ENCODE results near the gene FLAD1.
A peak's percentile ranks its signal among the peaks of the same experiment; 100 is the strongest.
"Not testable (repeated sequence)": the region's sequence is repeated elsewhere in the genome, so short reads cannot be mapped to it uniquely, and the experiment has no call there.

FLAD1 gene

DNA sequence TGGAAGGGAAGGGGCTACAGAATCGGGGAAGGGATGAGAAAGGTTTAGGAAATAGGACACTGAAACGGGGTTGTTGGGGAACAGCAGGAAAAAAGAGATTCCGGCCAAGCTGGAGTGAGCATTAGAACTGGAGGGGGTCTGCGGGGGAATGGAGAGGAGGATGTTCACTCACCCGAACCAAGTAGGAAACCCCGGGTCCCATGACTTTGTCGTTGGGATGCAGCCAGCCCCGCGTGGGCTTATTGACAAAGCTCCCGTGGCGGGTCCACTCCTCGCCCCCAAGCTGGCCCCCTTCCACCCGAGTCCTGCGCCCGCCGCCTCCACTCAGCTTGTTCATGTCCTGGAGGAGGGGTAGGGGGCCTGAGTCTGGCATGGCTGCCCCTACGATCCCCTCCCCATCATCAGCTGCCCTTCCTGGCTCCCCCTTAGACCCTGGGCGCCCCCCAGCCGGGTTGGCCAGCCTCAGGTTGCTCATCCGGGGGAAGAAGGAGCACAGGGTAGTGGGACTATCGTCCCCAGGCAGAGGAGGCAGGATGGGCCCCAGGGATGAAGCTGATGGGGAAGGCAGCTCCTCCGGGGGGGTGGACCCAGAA is 13.2 kb upstream of the FLAD1 start:
- no peak for DNase-seq

DNA sequence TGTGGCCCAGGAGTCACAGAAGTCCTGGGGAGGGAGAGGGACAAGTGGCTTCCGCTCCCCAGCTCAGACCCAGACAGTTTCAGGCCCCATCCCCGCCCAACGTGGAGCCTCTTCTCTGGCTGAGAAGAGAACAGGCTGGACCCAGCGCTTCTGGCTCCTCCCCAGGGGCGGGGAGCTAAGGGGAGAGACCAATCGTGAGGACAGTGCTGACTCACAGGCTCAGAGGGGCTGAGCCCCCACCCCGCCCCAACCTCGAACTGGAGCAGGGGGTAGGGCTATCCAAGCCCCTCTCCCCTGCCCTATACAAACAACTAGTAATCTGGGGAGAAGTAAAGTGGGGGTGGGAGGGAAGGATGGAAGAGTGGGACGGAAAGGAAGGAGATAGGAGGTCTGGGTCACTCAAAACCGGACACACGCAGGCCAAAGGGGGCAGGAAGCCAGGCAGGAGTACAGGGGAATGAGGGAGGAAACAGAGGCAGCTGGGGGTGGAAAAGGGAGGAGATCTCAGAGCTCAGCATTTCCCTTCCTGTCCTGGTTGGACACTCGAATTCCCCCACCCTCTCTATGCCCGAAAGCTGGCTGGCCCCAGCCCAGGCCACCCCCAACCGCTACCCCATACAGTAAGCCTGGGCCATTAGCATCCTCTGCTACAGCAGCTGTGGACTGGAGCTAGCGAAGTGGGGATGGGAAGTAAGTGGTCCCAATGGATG is 12.4 kb upstream of the FLAD1 start, which contains the start of gene SHC1:
Gene SHC1 (minus strand): TSS at position 117 of the 710 bp plus-strand sequence. CDS start 221 bp downstream, outside the sequence.
- peak; percentile 97 for DNase-seq

DNA sequence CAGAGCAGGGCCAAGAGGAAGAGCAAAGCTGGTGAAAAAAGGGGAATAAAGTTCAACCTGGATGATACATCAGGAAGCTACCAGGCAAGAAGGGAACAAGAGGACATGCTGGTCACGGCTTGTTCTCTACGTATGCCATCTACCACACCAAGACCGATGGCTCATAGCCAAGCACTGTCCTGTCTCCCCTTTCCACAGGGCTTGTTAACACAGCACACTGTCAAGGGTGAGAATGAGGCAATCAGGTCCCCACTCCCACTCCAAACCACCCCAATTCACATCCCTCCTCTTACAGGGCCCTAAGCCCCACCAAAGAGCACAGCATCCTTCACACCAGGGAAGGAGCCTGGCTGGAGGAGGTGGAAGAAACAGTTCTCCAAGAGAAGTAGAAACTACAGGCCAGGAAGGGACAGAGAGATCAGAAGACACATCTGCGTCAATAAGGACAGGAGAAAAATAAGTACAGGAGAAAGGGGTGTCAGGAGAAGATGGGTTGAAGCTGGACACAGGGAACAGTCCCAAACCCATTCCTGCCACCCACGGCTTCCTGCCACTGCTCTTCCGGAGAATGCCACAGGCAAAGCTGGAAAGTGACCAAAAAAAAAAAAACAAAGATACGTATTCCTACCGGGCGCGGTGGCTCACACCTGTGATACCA is 11.7 kb upstream of the FLAD1 start:
- DNase-seq, result no peak

DNA sequence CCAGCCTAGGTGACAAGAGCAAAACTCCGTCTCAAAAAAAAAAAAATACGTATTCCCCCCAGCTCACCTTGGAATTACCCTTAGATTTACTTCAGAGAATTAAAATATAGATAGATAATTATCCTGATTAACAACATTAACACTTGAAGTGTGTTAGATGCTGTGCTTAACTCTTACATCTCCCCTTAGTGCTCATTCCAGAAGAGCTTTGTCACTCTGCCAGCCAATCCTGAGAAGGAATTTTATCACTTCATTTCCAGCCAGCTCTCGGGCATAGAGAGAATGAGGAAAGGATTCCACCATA is 11.0 kb upstream of the FLAD1 start:
- DNase-seq, result no peak

DNA sequence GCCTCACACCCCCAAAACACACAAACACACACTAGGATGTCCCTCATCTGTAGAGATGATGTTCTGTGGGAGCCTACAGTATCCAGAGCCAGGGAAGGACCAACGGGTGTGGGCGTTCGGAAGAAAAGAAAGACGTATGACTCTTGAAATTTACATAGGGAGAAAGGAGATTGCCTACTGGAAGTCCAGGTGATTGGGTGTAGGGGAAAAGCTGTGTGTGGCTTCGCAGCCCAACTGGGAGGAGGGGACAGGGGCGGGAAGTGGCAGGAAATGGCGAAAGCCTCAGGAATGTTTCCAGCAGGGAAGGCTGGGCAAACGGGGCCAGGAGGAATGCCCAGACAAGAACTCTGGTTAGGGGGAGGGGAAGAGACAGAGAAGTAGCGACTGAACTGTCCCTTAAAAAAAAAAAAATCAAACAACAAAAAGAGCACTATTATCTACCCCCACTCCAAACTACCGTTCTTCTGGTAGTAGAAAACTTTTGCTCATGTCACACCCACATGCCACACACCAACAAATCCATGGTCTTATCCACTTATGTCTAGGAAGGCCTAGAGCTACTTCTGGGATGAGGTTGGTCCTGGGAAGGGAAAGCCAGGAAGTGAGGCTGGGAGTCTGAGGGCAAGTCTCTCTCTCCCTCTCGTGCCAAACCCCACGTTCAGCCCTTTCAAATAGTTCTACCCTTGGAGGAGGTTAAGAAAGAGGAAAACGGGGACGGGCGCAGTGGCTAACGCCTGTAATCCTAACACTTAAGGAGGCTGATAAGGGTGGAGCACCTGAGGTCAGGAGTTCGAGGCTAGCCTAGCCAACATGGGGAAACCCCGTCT is 10.4 kb upstream of the FLAD1 start:
- DNase-seq, result peak; percentile 99

DNA sequence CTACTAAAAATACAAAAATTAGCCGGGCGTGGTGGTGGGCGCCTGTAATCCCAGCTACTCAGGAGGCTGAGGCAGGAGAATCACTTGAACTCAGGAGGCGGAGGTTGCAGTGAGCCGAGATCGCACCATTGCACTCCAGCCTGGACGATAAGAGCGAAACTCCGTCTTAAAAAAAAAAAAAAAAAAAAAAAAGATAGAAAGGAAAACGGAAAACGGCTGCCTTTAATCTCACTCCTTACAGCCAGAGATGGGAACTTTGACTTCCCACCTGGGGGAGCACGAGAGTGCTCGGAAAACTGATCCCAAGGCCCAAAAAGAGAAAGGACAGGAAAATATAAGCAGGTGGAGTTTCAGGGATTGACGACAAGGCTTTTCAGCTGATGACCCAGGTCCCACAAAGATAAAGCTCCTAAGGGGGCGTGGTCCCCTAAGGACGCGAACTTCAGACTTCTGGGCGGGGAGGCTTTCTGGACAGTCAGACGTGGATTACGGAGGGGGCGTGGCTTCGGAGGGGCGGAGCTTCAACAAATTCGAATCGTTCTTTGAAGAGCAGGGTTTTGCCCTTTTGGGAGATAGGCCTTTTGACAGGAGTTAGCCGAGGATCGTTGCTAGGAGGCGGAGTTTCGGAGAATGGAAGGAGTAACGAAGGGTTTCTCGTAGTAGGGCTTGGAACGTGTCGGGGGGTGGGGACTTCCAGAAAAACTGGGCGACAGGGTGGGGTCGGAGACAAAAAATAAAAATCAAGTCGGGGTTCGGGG is 9.6 kb upstream of the FLAD1 start:
- peak; percentile 98 for DNase-seq

DNA sequence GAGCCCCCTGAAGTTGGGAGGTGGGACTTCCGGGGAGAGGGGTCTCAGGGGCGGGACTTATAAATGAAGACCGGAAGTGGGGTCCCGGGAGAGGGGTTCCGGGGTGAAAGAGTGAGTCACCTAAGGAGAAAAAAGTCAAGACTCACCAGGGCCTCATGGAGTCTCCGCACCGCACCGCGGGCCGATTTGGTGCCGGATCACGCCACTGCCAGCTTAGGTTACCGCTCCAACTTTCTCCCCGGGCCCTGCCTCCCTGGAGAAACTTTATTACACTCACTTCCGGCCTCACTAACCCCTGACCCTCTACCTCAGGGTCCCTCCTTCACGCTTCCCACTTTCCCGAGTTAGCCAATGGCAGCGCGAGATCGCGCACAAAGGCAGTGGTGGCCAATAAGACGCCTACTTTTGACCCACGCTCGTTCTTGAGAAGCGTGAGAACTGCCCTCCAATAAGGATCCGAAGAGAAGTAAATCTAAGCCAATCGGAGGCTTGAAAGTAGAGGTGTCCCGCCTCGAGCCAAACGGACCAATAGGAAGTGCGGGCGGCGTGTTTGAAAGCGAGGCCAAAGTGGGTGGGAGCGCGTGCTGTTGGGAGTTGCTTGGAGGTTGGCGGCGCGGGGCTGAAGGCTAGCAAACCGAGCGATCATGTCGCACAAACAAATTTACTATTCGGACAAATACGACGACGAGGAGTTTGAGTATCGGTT is 8.9 kb upstream of the FLAD1 start, which contains the start of gene CKS1B:
Gene CKS1B (plus strand): TSS at position 580 of the 706 bp plus-strand sequence. CDS start 65 bp downstream, at position 645.
- peak; percentile 100 for DNase-seq

DNA sequence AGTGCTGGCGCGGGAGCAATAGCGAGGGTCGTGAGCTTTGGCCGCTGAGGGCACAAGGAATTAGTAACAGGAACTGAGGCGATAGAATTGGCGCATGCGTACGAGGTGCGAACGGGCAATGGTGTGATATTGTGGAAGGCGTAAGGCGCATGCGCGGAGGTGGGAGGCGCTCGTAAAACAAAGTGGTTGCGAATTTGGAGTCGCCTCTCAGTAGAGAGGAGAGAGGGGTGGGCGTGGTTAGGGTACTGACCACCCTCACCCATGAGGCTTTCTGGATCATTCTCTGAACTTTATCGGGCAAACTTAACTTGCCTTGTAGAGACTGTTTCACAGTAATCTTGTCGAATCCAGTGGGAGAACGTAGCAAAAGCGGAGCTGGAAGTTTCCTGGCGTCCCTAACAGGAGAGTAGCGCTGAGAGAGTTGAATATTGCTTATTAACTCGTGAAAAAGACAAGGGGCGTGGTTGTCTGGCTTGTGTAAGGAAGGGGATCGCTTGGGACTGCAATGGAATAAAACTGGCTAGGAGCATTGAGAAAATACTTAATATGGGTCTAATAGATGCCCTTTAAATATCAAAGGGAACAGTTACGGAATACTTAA is 8.2 kb upstream of the FLAD1 start:
- DNase-seq, result peak; percentile 95

DNA sequence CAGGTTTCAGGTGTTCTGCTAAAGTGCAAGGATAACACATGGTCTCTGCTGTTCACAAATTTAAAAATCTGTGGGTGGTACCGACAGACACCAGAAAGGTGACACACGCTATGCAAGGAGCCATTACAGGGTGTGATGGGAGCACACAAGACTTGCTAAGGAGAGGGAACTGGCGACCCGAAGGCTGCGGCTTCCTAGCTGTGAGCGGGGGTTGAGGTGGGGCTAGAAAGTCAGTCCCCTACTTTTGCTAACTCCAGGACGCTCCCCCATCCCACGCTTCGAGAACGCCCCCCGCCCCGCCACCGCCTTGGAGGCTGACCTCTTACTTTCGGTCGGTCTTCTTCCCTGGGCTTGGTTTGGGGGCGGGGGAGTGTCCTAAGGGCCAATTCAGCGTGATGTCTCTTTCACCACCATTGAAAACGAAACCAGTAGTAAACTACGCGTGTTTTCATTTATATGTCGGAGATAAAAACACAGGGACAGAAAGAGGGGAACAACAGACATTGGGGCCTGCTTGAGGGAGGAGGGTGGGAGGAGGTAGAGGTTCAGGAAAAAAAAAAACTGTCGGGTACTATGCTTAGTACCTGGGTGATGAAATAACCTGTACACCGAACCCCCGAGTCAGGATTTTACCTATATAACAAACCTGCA is 7.6 kb upstream of the FLAD1 start:
- peak; percentile 46 for DNase-seq

DNA sequence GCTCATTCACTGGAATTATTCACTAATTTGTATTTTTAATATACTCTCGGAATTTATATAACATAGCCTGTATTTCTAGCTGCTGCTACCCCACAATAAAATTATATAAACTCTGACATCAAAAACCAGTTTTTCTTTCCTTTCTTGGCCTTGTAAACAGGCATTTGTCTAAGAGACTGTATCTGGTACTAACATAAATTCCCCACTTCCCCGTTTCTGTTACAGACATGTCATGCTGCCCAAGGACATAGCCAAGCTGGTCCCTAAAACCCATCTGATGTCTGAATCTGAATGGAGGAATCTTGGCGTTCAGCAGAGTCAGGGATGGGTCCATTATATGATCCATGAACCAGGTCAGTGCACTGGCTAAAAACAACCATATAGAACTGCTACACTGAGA is 5.4 kb upstream of the FLAD1 start:
- not testable (repeated sequence) for DNase-seq

DNA sequence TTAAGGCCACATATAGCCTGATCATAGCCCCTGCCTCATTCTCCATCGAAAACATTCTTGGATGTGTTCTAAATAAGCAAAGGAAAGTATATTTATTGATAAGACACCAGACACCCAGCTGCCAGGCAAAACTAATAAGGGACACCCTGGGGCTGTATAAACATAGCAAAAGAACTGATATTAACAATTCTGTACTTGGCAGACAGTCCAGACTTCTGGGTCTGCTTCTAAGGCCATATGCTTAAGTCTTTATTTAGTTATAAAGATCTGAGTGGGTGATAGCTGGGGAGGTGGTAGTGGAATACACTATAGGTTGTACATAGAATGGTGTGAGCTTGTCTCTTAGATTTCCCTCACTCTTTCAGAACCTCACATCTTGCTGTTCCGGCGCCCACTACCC is 4.8 kb upstream of the FLAD1 start:
- DNase-seq, result no peak

DNA sequence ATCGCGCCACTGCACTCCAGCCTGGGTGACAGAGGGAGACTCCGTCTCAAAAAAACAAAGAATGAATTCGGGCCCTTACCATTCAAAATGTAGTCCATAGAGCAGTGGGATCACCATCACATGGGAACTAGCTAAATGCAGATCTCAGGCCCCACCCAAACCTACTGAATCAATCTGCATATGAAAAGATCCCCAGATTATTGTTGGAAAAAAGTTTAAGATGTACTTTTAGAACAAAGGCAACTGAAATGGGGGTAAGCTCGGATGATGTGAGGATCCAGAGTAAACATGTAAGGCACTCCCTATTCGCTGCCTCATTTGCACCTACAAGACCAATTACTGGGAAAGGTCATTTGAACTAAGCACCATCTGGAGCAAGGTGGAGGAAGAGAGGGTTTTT is 803 bp upstream of the FLAD1 start:
- DNase-seq, result no peak

DNA sequence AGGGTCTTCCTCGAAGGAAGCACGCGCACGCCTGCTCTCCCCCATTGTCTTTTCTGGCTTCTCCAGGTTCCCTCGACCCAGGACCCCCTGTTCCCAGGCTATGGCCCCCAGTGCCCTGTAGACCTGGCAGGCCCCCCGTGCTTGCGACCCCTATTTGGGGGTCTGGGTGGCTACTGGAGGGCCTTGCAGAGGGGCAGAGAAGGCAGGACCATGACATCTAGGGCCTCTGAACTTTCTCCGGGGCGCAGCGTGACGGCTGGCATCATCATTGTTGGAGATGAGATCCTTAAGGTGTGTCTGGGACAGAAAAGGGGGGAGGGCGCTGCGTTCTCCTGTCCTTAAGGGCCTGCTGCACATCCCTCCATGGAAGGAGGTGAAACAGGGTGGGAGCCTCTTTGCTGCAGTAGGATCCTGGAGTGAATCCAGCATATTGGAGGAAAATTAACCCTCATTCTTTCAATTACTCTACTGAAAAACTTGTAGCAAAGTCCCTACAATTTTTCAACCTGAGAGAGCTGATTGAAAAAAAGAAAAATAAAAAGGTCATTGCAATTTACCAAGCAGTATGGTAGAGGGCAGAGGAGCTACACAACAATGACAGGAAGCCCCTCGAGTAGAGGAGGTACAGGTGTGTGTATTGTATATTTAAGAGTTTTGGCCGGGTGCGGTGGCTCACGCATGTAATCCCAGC is 777 bp downstream of the FLAD1 start:
- no peak for DNase-seq

DNA sequence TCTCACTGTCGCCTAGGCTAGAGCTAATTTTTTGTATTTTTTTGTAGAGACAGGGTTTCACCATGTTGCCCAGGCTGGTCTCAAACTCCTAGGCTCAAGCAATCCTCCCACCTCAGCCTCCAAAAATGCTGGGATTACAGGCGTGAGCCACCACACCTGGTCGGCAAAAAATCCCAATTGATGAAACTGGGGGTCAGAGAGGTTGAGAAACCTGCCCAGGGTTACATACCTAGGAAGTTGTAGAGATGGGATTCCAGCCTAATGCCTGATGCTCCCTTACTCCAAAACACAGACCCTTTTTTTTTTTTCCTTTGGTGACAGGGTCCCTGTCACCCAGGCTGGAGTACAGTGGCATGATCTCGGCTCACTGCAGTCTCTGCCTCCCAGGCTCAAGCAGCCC is 3.6 kb downstream of the FLAD1 start:
- DNase-seq, result not testable (repeated sequence)

DNA sequence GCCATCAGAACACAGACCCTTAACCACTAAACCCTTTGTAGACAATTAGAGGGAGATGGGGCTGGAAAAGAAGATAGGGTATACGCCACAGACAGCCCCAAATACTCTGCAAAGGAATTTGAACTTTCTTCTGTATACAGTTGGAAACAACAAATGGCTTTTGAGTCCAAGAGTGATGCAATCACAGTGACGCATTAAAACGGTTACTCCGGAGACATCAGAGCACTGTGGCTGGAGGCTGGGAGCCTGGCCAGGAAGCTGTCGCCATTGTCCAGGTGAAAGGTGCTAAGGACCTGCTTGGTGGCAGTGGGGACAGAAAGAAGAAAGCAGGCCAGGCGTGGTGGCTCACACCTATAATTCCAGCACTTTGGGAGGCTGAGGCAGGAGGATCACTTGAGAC is 4.2 kb downstream of the FLAD1 start:
- no peak for DNase-seq

DNA sequence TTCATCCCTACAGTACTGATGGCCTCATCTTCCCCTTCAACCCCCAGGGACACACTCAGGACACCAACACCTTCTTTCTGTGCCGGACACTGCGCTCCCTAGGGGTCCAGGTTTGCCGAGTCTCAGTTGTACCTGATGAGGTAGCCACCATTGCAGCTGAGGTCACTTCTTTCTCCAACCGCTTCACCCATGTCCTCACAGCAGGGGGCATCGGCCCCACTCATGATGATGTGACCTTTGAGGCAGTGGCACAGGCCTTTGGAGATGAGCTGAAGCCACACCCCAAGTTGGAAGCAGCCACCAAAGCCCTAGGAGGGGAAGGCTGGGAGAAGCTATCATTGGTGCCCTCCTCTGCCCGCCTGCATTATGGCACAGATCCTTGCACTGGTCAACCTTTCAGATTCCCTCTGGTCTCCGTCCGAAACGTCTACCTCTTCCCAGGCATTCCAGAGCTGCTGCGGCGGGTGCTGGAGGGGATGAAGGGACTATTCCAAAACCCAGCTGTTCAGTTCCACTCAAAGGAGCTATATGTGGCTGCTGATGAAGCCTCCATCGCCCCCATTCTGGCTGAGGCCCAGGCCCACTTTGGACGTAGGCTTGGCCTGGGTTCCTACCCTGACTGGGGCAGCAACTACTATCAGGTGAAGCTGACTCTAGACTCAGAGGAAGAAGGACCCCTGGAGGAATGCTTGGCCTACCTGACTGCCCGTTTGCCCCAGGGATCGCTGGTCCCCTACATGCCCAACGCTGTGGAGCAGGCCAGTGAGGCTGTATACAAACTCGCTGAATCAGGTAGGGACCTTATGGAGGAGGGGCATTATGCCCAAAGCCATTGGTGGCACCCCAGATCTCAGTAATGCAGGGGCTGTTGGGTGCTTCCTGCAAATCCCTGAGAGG is 5.2 kb downstream of the FLAD1 start:
- DNase-seq, result no peak

DNA sequence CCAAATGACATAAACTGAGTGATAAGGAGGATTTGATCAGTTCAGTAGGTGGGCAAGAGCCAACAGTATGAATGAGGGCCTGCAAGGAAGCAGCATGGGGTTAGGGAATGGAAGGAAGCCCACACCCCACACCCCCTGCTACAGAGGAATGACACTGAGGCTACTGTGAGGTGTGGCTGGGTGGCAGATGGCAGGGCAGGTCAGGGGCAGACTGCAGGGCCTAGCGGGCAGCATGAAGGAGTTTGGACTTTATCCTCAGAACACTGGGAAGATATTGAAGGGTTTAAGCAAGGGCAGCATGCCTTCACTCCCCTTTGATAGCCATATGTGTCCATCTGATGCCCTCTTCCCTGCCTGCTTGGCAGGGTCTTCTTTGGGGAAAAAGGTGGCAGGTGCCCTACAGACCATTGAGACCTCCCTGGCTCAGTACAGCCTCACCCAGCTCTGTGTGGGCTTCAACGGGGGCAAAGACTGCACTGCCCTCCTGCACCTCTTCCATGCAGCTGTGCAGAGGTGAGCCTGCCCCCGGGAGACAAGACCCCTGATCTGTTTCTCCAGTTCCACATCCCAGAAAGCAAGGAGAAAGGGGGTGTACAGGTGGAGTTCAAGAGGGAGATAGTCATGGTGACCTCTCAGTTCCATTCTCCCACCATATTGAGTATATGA is 6.2 kb downstream of the FLAD1 start:
- no peak for DNase-seq

DNA sequence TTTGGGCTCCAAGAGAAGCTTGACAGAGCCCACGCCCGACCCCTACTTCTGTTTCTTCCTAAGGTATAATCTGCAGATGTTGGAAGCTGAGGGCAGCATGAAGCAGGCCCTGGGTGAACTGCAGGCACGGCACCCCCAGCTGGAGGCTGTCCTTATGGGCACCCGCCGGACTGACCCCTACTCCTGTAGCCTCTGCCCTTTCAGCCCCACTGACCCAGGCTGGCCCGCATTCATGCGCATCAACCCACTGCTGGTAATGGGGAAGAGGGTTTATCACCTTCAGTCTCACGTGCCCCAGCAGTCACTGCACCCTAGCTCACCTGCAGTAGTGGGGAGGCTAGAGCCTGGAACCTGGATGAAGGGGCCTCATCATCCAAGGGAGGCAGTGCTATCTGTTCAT is 7.1 kb downstream of the FLAD1 start:
- no peak for DNase-seq
